Prostate gland (tissue), 2 donors: ENCODE measurements around the gene SLC43A3.

Experiments used
- CTCF ChIP-seq, 4 experiments: fragments of 200-600 bp in 2 of 4; fragments of 450-650 bp in 2 of 4; sonication (generic) in 2 of 4; IDR thresholded peaks; 1 replicate in 3 of 4; 2 replicates in 1 of 4; pipeline ENCODE4 v1.5.1; 2016 to 2019; ENCODE audit warnings: antibody characterized with exemption in 4 of 4, mild to moderate bottlenecking in 2 of 4, moderate library complexity in 2 of 4
- POLR2A ChIP-seq: fragments of 450-650 bp; IDR thresholded peaks from one replicate; pipeline ENCODE4 v1.6.1; 2016; ENCODE audit warnings: antibody characterized with exemption, mild to moderate bottlenecking

- TF ChIP-seq CTCF (IDR thresholded peaks at IDR 0.05) (no peak), POLR2A (no peak)
These were observed 27.7 kb downstream of the SLC43A3 start for GRCh38 chr11:57399221-57399620.
